HCT116 (cell line): ENCODE data around the gene CTDSPL2. TPM values are rescaled to one million over a fixed set of nuclear protein-coding genes. Genes with fewer than 3 reads are reported as not detected.
"Not testable (repeated sequence)": the region's sequence is repeated elsewhere in the genome, so short reads cannot be mapped to it uniquely, and the experiment has no call there.

Source experiments
- ATAC-seq: fragments of 200-7000 bp; cut with Tn5 transposase; 2 replicates; pipeline ENCODE4 v1.9.1; 2020; ENCODE audit warnings: mild to moderate bottlenecking, moderate library complexity
- BruUV-seq: library from RNA; stranded (reverse); fragments of 400-500 nt; replicated peaks from 2 replicates; lab custom pipeline; 2021; lab: Mats Ljungman, UMichigan
- CTCF ChIA-PET: fragments of 300-600 bp; sonication (Branson Sonifier 250); formaldehyde crosslinking; loops from one replicate; lab custom pipeline; 2021; ENCODE audit warnings: antibody characterized with exemption; lab: Charles Lee
- POLR2A ChIA-PET: fragments of 300-600, 350-600 bp; sonication (Branson Sonifier 250); formaldehyde crosslinking; loops from one replicate; lab custom pipeline; 2021; ENCODE audit warnings: antibody characterized with exemption; lab: Charles Lee
- RAD21 ChIA-PET, 2 experiments: fragments of 300-600 bp; sonication (Branson Sonifier 250); formaldehyde crosslinking; loops; one replicate each; lab custom pipeline; 2023; ENCODE audit warnings: low total read pairs in 2 of 2; ENCODE audit not compliant: uncharacterized antibody in 2 of 2, unreplicated experiment in 2 of 2, low non-redundant PET in 1 of 2; lab: Charles Lee
- DNase-seq: peaks from one replicate; pipeline ENCODE4 v3.0.0-alpha.2; 2010; ENCODE audit warnings: low read depth, low spot score
- H2AFZ ChIP-seq: fragments of 200-600 bp; shearing (Covaris generic), sonication (generic); 2 replicates; pipeline ENCODE4 v1.6.1; 2017; ENCODE audit warnings: low read depth, mixed run types, mixed read lengths, antibody characterized with exemption, low read length; ENCODE audit not compliant: poor library complexity, severe bottlenecking
- H3K27ac ChIP-seq: 2 replicates; pipeline ENCODE4 v1.5.1; 2012; ENCODE audit warnings: low read depth, low read length
- H3K27me3 ChIP-seq: fragments of 200-600 bp; sonication (generic); 2 replicates; pipeline ENCODE4 v1.6.1; 2016; ENCODE audit warnings: mixed run types, low read length, mixed read lengths; ENCODE audit not compliant: insufficient read depth
- H3K36me3 ChIP-seq, 2 experiments: fragments of 200-500 bp in 1 of 2; fragments of 200-600 bp in 1 of 2; sonication (Bioruptor generic) in 1 of 2; sonication (generic) in 1 of 2; 2 replicates each; pipeline versions ENCODE4 v1.5.1 to v1.6.1; 2014 to 2016; ENCODE audit warnings: low read length in 2 of 2, inconsistent platforms in 1 of 2, mixed read lengths in 1 of 2, mixed run types in 1 of 2; ENCODE audit not compliant: insufficient read depth in 2 of 2, control insufficient read depth in 1 of 2
- H3K4me1 ChIP-seq, 2 experiments: fragments of 200-600 bp in 1 of 2; sonication (generic) in 1 of 2; 2 replicates each; pipeline versions ENCODE4 v1.5.1 to v1.6.1; 2012 to 2017; ENCODE audit warnings: low read length in 2 of 2, inconsistent platforms in 1 of 2, mild to moderate bottlenecking in 1 of 2, mixed read lengths in 1 of 2, mixed run types in 1 of 2, moderate library complexity in 1 of 2; ENCODE audit not compliant: insufficient read depth in 2 of 2, control insufficient read depth in 1 of 2
- H3K4me2 ChIP-seq: fragments of 200-600 bp; sonication (generic); 2 replicates; pipeline ENCODE4 v1.6.1; 2017; ENCODE audit warnings: mixed run types, low read length, mixed read lengths
- H3K4me3 ChIP-seq, 2 experiments: fragments of 200-600 bp in 1 of 2; sonication (generic) in 1 of 2; replicated peaks in 1 of 2; 2 replicates each; pipeline ENCODE4 v1.5.1; 2011 to 2016; ENCODE audit warnings: low read length in 2 of 2, control low read depth in 1 of 2, low read depth in 1 of 2, mild to moderate bottlenecking in 1 of 2, mixed read lengths in 1 of 2, mixed run types in 1 of 2
- H3K79me2 ChIP-seq: fragments of 200-600 bp; sonication (generic); 2 replicates; pipeline ENCODE4 v1.6.1; 2017; ENCODE audit warnings: mild to moderate bottlenecking, mixed run types, low read length, moderate library complexity, mixed read lengths; ENCODE audit not compliant: insufficient read depth
- H3K9ac ChIP-seq: fragments of 200-600 bp; sonication (generic); 2 replicates; pipeline ENCODE4 v1.6.1; 2016; ENCODE audit warnings: low read length, mixed read lengths
- H3K9me2 ChIP-seq: fragments of 200-600 bp; sonication (generic), shearing (Covaris generic); 2 replicates; pipeline ENCODE4 v1.6.1; 2017; ENCODE audit warnings: mixed run types, mild to moderate bottlenecking, moderate library complexity; ENCODE audit not compliant: insufficient read depth
- H3K9me3 ChIP-seq, 2 experiments: fragments of 200-500 bp in 1 of 2; fragments of 200-600 bp in 1 of 2; sonication (Bioruptor generic) in 1 of 2; sonication (generic) in 1 of 2; 2 replicates each; pipeline ENCODE4 v1.6.1; 2014 to 2017; ENCODE audit warnings: low read length in 2 of 2, mixed read lengths in 2 of 2, inconsistent platforms in 1 of 2, low read depth in 1 of 2, mild to moderate bottlenecking in 1 of 2, mixed run types in 1 of 2, moderate library complexity in 1 of 2; ENCODE audit not compliant: control insufficient read depth in 1 of 2, insufficient read depth in 1 of 2
- H4K20me1 ChIP-seq: fragments of 200-600 bp; sonication (generic), shearing (Covaris generic); 2 replicates; pipeline ENCODE4 v1.6.1; 2017; ENCODE audit warnings: mixed run types, mild to moderate bottlenecking, moderate library complexity; ENCODE audit not compliant: insufficient read depth
- EGR1 ChIP-seq: IDR thresholded peaks from 2 replicates; pipeline ENCODE4 v1.6.1; 2012; ENCODE audit warnings: low read depth
- ELF1 ChIP-seq: IDR thresholded peaks from 2 replicates; pipeline ENCODE4 v1.6.1; 2012; ENCODE audit warnings: low read depth, borderline replicate concordance
- POLR2AphosphoS5 ChIP-seq: IDR thresholded peaks from 2 replicates; pipeline ENCODE4 v1.6.1; 2011; ENCODE audit warnings: mild to moderate bottlenecking, low read depth, low read length, moderate library complexity
- SIN3A ChIP-seq: IDR thresholded peaks from 2 replicates; pipeline ENCODE4 v1.6.1; 2012; ENCODE audit warnings: low read depth
- TCF7L2 ChIP-seq: IDR thresholded peaks from 2 replicates; pipeline ENCODE4 v1.7.0; 2011; ENCODE audit warnings: borderline replicate concordance, inconsistent platforms; ENCODE audit not compliant: insufficient read depth, insufficient read length; ENCODE audit errors: extremely low read depth
- ZFX ChIP-seq: fragments of 450-650 bp; IDR thresholded peaks from 2 replicates; pipeline ENCODE4 v1.6.1; 2017
- intact Hi-C: fragments of 100-400 bp; cut with micrococcal nuclease; formaldehyde crosslinking; loops from 2 replicates; pipeline ENCODE4 v1.10.0; 2022
- total RNA-seq: library from RNA; stranded (reverse); gene quantifications from one replicate; pipeline ENCODE4 v1.2.1, GENCODE V29; 2021; ENCODE audit not compliant: unreplicated experiment

The CTDSPL2 gene
- total RNA-seq, 1 experiment from 2014 or later = 56.0 TPM

DNA sequence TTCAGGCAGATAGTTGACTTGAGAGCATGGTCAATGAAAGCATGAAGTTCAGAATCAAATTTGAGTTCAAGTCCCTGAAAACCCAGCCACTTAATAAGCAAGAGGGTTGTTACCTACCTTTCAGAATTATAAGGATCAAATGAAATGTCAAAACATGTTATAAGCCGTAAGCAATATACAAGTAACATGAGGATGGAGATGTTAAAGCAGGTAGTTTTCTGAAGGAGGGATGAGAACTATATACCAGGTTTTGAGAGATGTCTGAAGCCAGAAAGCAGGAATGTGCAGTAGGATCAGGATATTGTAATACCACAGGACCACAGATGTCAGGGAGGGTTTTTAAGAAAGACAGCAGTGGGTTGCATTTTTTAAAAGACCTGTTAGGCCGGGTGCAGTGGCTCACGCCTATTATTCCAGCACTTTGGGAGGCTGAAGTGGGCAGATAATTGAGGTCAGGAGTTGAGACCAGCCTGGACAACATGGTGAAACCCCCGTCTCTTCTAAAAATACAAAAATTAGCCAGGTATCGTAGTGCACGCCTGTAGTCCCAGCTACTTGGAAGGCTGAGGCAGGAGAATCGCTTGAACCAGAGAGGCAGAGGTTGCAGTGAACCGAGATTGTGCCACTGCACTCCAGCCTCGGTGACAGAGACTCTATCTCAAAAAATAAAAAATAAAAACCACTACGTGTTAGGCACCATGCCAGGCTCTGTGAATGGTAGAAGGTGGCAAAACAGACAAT lies 102.6 kb downstream of the CTDSPL2 start:
- DNase-seq (no peak), ATAC-seq (0 out of 2 replicates have a peak, but pooled peaks have one; percentile 15)
- H3K79me2 ChIP-seq = no peaks in the 10 kb centered on the region
- RAD21 ChIA-PET = no interaction called here
- TF ChIP-seq ELF1 = no peak
- TF ChIP-seq EGR1 = no peak
- TF ChIP-seq POLR2AphosphoS5 = peak; percentile 33; the same call in 1 of the 2 replicates
- no peak for TF ChIP-seq TCF7L2
- TF ChIP-seq ZFX = no peak
- CTCF ChIA-PET = no interaction called here
- BruUV-seq = TSS peak; percentile 41
- H3K27ac ChIP-seq = no peak overlapping the region
- POLR2A ChIA-PET = no interaction called here
- no peaks in the 10 kb centered on the region for H3K27me3 ChIP-seq
- no peak overlapping the region for H3K4me3 ChIP-seq
- no peak overlapping the region for H2AFZ ChIP-seq
- intact Hi-C loops = no loop called here
- peaks cover 0 to 5% of the 10 kb centered on the region in 2 experiments; a peak in 1 of 4 replicates for H3K36me3 ChIP-seq
- H3K4me2 ChIP-seq = no peak overlapping the region
- no peak overlapping the region for H3K9ac ChIP-seq
- H3K4me1 ChIP-seq = no peaks in the 10 kb centered on the region
- H4K20me1 ChIP-seq = no peaks in the 10 kb centered on the region
- no peaks in the 10 kb centered on the region for H3K9me2 ChIP-seq
- no peaks in the 10 kb centered on the region for H3K9me3 ChIP-seq

DNA sequence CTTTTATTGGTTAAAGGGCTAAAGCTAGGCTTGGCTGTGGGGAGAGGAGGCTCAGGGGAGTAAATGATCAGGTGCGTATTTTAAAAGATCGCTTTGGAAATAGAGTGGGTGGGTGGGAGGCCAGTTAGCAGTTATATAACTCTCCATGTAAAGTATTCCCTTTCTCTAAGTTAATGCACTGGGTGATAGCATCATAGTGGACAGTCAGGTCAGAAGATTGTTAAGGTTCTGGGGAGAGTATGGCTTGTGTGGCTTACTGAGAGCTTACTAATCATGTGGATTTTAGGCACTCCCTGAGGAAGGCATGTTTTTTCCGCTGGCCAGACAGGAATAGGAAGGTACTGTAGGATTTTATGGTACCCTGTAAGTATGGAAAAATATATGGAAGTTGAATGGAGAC lies 103.2 kb downstream of the CTDSPL2 start:
- Histone ChIP-seq H3K4me1 (peaks cover 1 to 4% of the 10 kb centered on the region in 2 experiments; a peak in 3 of 4 replicates), H3K9ac (no peak overlapping the region), H2AFZ (no peak overlapping the region), H4K20me1 (no peaks in the 10 kb centered on the region), H3K27ac (no peak overlapping the region), H3K9me3 (no peaks in the 10 kb centered on the region), H3K36me3 (peaks cover 0 to 5% of the 10 kb centered on the region in 2 experiments; a peak in 1 of 4 replicates), H3K27me3 (no peaks in the 10 kb centered on the region), H3K4me3 (no peak overlapping the region), H3K79me2 (peaks cover 4% of the 10 kb centered on the region), H3K4me2 (no peak overlapping the region), H3K9me2 (no peaks in the 10 kb centered on the region)
- no TSS peak for BruUV-seq
- no peak for TF ChIP-seq TCF7L2
- no peak for TF ChIP-seq SIN3A
- no peak for TF ChIP-seq ZFX
- CTCF ChIA-PET = no interaction called here
- intact Hi-C loops = no loop called here
- ATAC-seq = 0 out of 2 replicates have a peak, but pooled peaks have one; percentile 16
- POLR2A ChIA-PET = no interaction called here
- RAD21 ChIA-PET = no interaction called here
- DNase-seq = no peak

DNA sequence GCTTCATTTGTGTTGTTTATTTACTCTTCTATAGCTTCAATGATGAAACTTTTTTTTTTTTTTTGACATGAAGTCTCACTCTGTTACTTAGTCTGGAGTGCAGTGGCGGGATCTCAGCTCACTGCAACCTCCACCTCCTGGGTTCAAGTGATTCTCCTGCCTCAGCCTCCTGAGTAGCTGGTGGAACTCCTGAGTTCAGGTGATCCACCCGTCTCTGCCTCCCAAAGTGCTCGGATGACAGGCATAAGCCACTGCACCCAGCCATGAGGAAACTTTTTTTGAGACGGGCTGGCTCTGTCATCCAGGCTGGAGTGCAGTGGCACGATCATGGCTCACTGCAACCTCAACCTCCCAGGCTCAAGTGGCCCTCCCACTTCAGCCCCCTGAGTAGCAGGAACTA lies 104.8 kb downstream of the CTDSPL2 start:
- Histone ChIP-seq H3K4me1 (peaks cover 5 to 10% of the 10 kb centered on the region in 2 experiments; a peak in 3 of 4 replicates), H3K79me2 (peaks cover 14% of the 10 kb centered on the region)
- H3K9me2 ChIP-seq, ATAC-seq, H4K20me1 ChIP-seq, POLR2A ChIA-PET, H3K4me3 ChIP-seq, BruUV-seq, H3K27ac ChIP-seq, intact Hi-C loops, H3K9me3 ChIP-seq, RAD21 ChIA-PET, H3K27me3 ChIP-seq, H3K4me2 ChIP-seq, H2AFZ ChIP-seq, DNase-seq, H3K36me3 ChIP-seq, H3K9ac ChIP-seq: not testable (repeated sequence)
- CTCF ChIA-PET = interaction anchor here (0.8 to 1.0 kb wide), 2 partner anchors 11 to 31 kb away, joined by 3 read pairs; no protein-coding TSS in a partner anchor
